ENCODE data around the gene ENO2. TPM values are rescaled to one million over a fixed set of nuclear protein-coding genes. Genes with fewer than 3 reads are reported as not detected.

Gene ENO2
- polyA plus RNA-seq, 3 donors = 12.0 to 12.5 (median 12.2) TPM

Other genes starting within 250 kb of the ENO2 start
- 10 to 100 TPM; 73.2 to 86.0 (median 76.1) TPM for gene ZNF384, start 225.2 kb upstream of the ENO2 start, polyA plus RNA-seq (ENCODE audit: insufficient read length in 3 of 3)
- gene PIANP, start 213.8 kb upstream of the ENO2 start, polyA plus RNA-seq (ENCODE audit: insufficient read length in 3 of 3) = 1 to 10 TPM; 8.1 to 9.0 (median 8.9) TPM
- gene COPS7A, start 190.5 kb upstream of the ENO2 start, polyA plus RNA-seq (ENCODE audit: insufficient read length in 3 of 3) = 10 to 100 TPM; 58.7 to 69.4 (median 63.4) TPM
- 100 to 1,000 TPM; 184 to 208 (median 196) TPM for gene MLF2, start 161.4 kb upstream of the ENO2 start, polyA plus RNA-seq (ENCODE audit: insufficient read length in 3 of 3)
- 100 to 1,000 TPM; 498 to 577 (median 564) TPM for gene PTMS, start 148.2 kb upstream of the ENO2 start, polyA plus RNA-seq (ENCODE audit: insufficient read length in 3 of 3)
- gene LAG3, start 142.1 kb upstream of the ENO2 start, polyA plus RNA-seq (ENCODE audit: insufficient read length in 3 of 3) = 1 to 10 TPM in 1 of 3 donors, under 1 TPM in 2; 0.75 to 1.7 (median 0.90) TPM
- 10 to 100 TPM; 28.0 to 32.4 (median 31.7) TPM for gene CD4, start 125.1 kb upstream of the ENO2 start, polyA plus RNA-seq (ENCODE audit: insufficient read length in 3 of 3)
- 10 to 100 TPM; 22.1 to 28.7 (median 24.7) TPM for gene GPR162, start 92.8 kb upstream of the ENO2 start, polyA plus RNA-seq (ENCODE audit: insufficient read length in 3 of 3)
- gene P3H3, start 86.2 kb upstream of the ENO2 start, polyA plus RNA-seq (ENCODE audit: insufficient read length in 3 of 3) = 10 to 100 TPM; 22.8 to 27.5 (median 24.6) TPM
- gene GNB3, start 73.7 kb upstream of the ENO2 start, polyA plus RNA-seq (ENCODE audit: insufficient read length in 3 of 3) = 1 to 10 TPM; 3.7 to 4.3 (median 4.3) TPM
- 10 to 100 TPM; 20.5 to 23.3 (median 22.7) TPM for gene CDCA3, start 63.3 kb upstream of the ENO2 start, polyA plus RNA-seq (ENCODE audit: insufficient read length in 3 of 3)
- 10 to 100 TPM; 56.7 to 63.5 (median 61.2) TPM for gene USP5, start 62.4 kb upstream of the ENO2 start, polyA plus RNA-seq (ENCODE audit: insufficient read length in 3 of 3)
- 100 to 1,000 TPM; 611 to 637 (median 629) TPM for gene TPI1, start 47.0 kb upstream of the ENO2 start, polyA plus RNA-seq (ENCODE audit: insufficient read length in 3 of 3)
- 10 to 100 TPM in 2 of 3 donors, 1 to 10 TPM in 1; 7.4 to 13.7 (median 13.2) TPM for gene SPSB2, start 41.3 kb upstream of the ENO2 start, polyA plus RNA-seq (ENCODE audit: insufficient read length in 3 of 3)
- gene LRRC23, start 9.8 kb upstream of the ENO2 start, polyA plus RNA-seq (ENCODE audit: insufficient read length in 3 of 3) = 10 to 100 TPM; 19.1 to 23.5 (median 23.4) TPM
- 10 to 100 TPM; 83.9 to 95.0 (median 90.0) TPM for gene ATN1, start 13.4 kb downstream of the ENO2 start, polyA plus RNA-seq (ENCODE audit: insufficient read length in 3 of 3)
- gene RNU7-1, start 29.2 kb downstream of the ENO2 start, polyA plus RNA-seq (ENCODE audit: insufficient read length in 3 of 3) = 1 to 10 TPM in 2 of 3 donors, not detected in 1; 5.0 to 6.0 TPM
- 100 to 1,000 TPM; 146 to 155 (median 153) TPM for gene C12orf57, start 29.4 kb downstream of the ENO2 start, polyA plus RNA-seq (ENCODE audit: insufficient read length in 3 of 3)
- 10 to 100 TPM; 19.0 to 21.1 (median 19.5) TPM for gene PTPN6, start 36.8 kb downstream of the ENO2 start, polyA plus RNA-seq (ENCODE audit: insufficient read length in 3 of 3)
- 100 to 1,000 TPM; 256 to 268 (median 266) TPM for gene PHB2, start 56.1 kb downstream of the ENO2 start, polyA plus RNA-seq (ENCODE audit: insufficient read length in 3 of 3)
- 10 to 100 TPM; 41.6 to 48.2 (median 45.0) TPM for gene EMG1, start 56.3 kb downstream of the ENO2 start, polyA plus RNA-seq (ENCODE audit: insufficient read length in 3 of 3)
- gene LPCAT3, start 103.9 kb downstream of the ENO2 start, polyA plus RNA-seq (ENCODE audit: insufficient read length in 3 of 3) = 10 to 100 TPM; 61.5 to 68.3 (median 65.3) TPM
- 10 to 100 TPM; 49.2 to 60.0 (median 50.5) TPM for gene C1S, start 146.1 kb downstream of the ENO2 start, polyA plus RNA-seq (ENCODE audit: insufficient read length in 3 of 3)
- gene C1R, start 177.9 kb downstream of the ENO2 start, polyA plus RNA-seq (ENCODE audit: insufficient read length in 3 of 3) = 10 to 100 TPM; 36.0 to 50.6 (median 45.8) TPM
- 10 to 100 TPM; 27.4 to 30.0 (median 29.4) TPM for gene C1RL, start 194.6 kb downstream of the ENO2 start, polyA plus RNA-seq (ENCODE audit: insufficient read length in 3 of 3)
- 10 to 100 TPM; 50.9 to 65.4 (median 52.6) TPM for gene RBP5, start 214.3 kb downstream of the ENO2 start, polyA plus RNA-seq (ENCODE audit: insufficient read length in 3 of 3)
- gene CLSTN3, start 215.8 kb downstream of the ENO2 start, polyA plus RNA-seq (ENCODE audit: insufficient read length in 3 of 3) = 100 to 1,000 TPM in 1 of 3 donors, 10 to 100 TPM in 2; 90.0 to 105 (median 95.6) TPM